Lower lobe of right lung (tissue), 2 donors: Measurements from ENCODE around the gene LCE6A. TPM values are rescaled to one million over a fixed set of nuclear protein-coding genes. Genes with fewer than 3 reads are reported as not detected.

ENCODE experiments used
- ATAC-seq, 2 donors: fragments of 200-7000 bp; cut with Tn5 transposase; one replicate each; pipeline ENCODE4 v1.9.1; 2020 to 2022; ENCODE audit warnings: mild to moderate bottlenecking in 2 of 2, moderate library complexity in 2 of 2
- DNase-seq: peaks from one replicate; pipeline ENCODE4 v3.0.0-alpha.2; 2020
- H3K27ac ChIP-seq: fragments of 200-600 bp; one replicate; pipeline ENCODE4 v1.8.0; 2022
- H3K27me3 ChIP-seq: fragments of 200-600 bp; one replicate; pipeline ENCODE4 v1.8.0; 2022; ENCODE audit warnings: low read depth
- H3K36me3 ChIP-seq: fragments of 200-600 bp; one replicate; pipeline ENCODE4 v1.8.0; 2022; ENCODE audit warnings: mild to moderate bottlenecking
- H3K4me1 ChIP-seq: fragments of 200-600 bp; one replicate; pipeline ENCODE4 v1.8.0; 2022
- H3K4me3 ChIP-seq: fragments of 200-600 bp; one replicate; pipeline ENCODE4 v1.8.0; 2022; ENCODE audit warnings: mild to moderate bottlenecking
- H3K9me3 ChIP-seq: fragments of 200-600 bp; one replicate; pipeline ENCODE4 v1.8.0; 2022
- CTCF ChIP-seq: fragments of 200-600 bp; IDR thresholded peaks from one replicate; pipeline ENCODE4 v1.8.0; 2022; ENCODE audit warnings: antibody characterized with exemption, mild to moderate bottlenecking
- intact Hi-C: fragments of 100-400 bp; cut with DNase I; formaldehyde crosslinking; loops from one replicate; pipeline ENCODE4 v1.11.0; 2022
- long read RNA-seq: library from polyadenylated mRNA; unstranded; transcript quantifications from one replicate; pipeline ENCODE4 v2.0.0, GENCODE V29; 2021
- total RNA-seq: library from RNA; stranded (reverse); fragmentation: NEBNext Ultra II Directional; extraction: Animal tissue kit (Norgen Biotek cat#: 25700); gene quantifications from one replicate; pipeline ENCODE4 v1.2.1, GENCODE V29; 2021
- donor health status: DM: no; HTN: yes; CAD: no; lungs with severe emphysema.

Gene LCE6A
- total RNA-seq: not detected
- long read RNA-seq: 0 reads

DNA sequence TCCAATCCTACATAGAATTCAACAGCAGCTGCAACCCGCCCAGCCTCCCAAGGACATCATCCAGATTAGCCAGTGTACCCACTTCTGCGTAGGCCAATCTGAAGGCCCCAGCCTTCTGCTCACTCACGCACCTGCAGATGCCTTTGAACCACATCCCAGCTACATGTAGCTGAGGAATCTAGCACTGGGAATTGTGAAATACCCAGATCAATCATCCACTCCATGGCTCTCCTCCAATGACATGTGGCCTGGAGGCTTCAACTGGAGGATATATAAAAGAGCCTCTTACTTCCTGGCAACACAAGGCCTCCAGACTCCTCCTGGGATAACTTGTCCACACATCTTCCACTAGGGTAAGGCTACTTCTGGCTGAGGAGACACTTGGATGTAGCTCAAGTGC is at the start of gene LCE6A:
Gene LCE6A, plus strand, starts transcription at position 301 of the 400 bp plus-strand sequence. CDS start 665 bp downstream, outside the sequence.
- intact Hi-C loops: no loop called here

GRCh38 chr1:152795686-152796085 is 47.0 kb upstream of the LCE6A start:
- Histone ChIP-seq H3K27me3 (no peaks in the 10 kb centered on the region), H3K36me3 (no peaks in the 10 kb centered on the region), H3K4me1 (no peaks in the 10 kb centered on the region), H3K4me3 (no peak overlapping the region), H3K9me3 (no peaks in the 10 kb centered on the region), H3K27ac (no peak overlapping the region)
- intact Hi-C loops: no loop called here
- TF ChIP-seq CTCF: no peak
- no peak for ATAC-seq
- no peak for DNase-seq

More for the DNA sequence above, at the start of gene LCE6A:
- ATAC-seq (no peak), DNase-seq (no peak)
- TF ChIP-seq CTCF: no peak
- H3K36me3 ChIP-seq: no peaks in the 10 kb centered on the region
- H3K27ac ChIP-seq: no peak within 1 kb of the TSS
- no peaks in the 10 kb centered on the region for H3K4me1 ChIP-seq
- H3K4me3 ChIP-seq: no peak within 1 kb of the TSS
- no peaks in the 10 kb centered on the region for H3K9me3 ChIP-seq
- H3K27me3 ChIP-seq: no peaks in the 10 kb centered on the region

- no peaks in the 10 kb centered on the region for H3K9me3 ChIP-seq
- H3K36me3 ChIP-seq: no peaks in the 10 kb centered on the region
- no peak for TF ChIP-seq CTCF
- H3K27ac ChIP-seq: no peak within 1 kb of the TSS
- no peaks in the 10 kb centered on the region for H3K4me1 ChIP-seq
- no peaks in the 10 kb centered on the region for H3K27me3 ChIP-seq
- intact Hi-C loops: no loop called here
- no peak within 1 kb of the TSS for H3K4me3 ChIP-seq
- peak in 1 of 2 donors; percentile 38 for ATAC-seq
- no peak for DNase-seq
Observed at GRCh38 chr1:152796421-152796820, 46.2 kb upstream of the LCE6A start, which contains the start of gene LCE1D. TSS of gene LCE1D (plus strand) at chr1:152796721. CDS start at chr1:152797795, 1,074 bp downstream.

GRCh38 chr1:152801333-152801732 is 41.3 kb upstream of the LCE6A start:
- no peak overlapping the region for H3K27ac ChIP-seq
- H3K4me1 ChIP-seq: no peaks in the 10 kb centered on the region
- TF ChIP-seq CTCF: no peak
- no peaks in the 10 kb centered on the region for H3K36me3 ChIP-seq
- DNase-seq: no peak
- no peaks in the 10 kb centered on the region for H3K9me3 ChIP-seq
- intact Hi-C loops: no loop called here
- no peaks in the 10 kb centered on the region for H3K27me3 ChIP-seq
- no peak for ATAC-seq
- no peak overlapping the region for H3K4me3 ChIP-seq

GRCh38 chr1:152806576-152806975 is 36.1 kb upstream of the LCE6A start, which contains the start of gene LCE1C:
TSS of gene LCE1C (minus strand) at chr1:152806651. CDS start at chr1:152805478, 1,173 bp downstream.
- no peak for TF ChIP-seq CTCF
- H3K4me3 ChIP-seq: no peak within 1 kb of the TSS
- ATAC-seq (no peak), DNase-seq (no peak)
- H3K27me3 ChIP-seq: no peaks in the 10 kb centered on the region
- H3K4me1 ChIP-seq: no peaks in the 10 kb centered on the region
- H3K27ac ChIP-seq: no peak within 1 kb of the TSS
- intact Hi-C loops: no loop called here
- no peaks in the 10 kb centered on the region for H3K36me3 ChIP-seq
- no peaks in the 10 kb centered on the region for H3K9me3 ChIP-seq

- intact Hi-C loops: no loop called here
- DNase-seq (no peak), ATAC-seq (no peak)
- no peaks in the 10 kb centered on the region for H3K27me3 ChIP-seq
- TF ChIP-seq CTCF: no peak
- H3K27ac ChIP-seq: no peak overlapping the region
- no peaks in the 10 kb centered on the region for H3K9me3 ChIP-seq
- H3K36me3 ChIP-seq: no peaks in the 10 kb centered on the region
- H3K4me1 ChIP-seq: no peaks in the 10 kb centered on the region
- H3K4me3 ChIP-seq: no peak overlapping the region
Observed at GRCh38 chr1:152811050-152811449, 31.6 kb upstream of the LCE6A start.
